ENCODE data around the gene TBC1D32.
"Not testable (repeated sequence)": the region's sequence is repeated elsewhere in the genome, so short reads cannot be mapped to it uniquely, and the experiment has no call there.

The TBC1D32 gene

GRCh38 chr6:121223212-121223611 is 111.1 kb downstream of the TBC1D32 start:
- no peak for TF ChIP-seq CTCF (IDR thresholded peaks at IDR 0.05; ENCODE audit: control insufficient read depth, extremely low read depth, insufficient read depth)
- no peak for DNase-seq (ENCODE audit: low read depth)
- no peak overlapping the region for H3K4me3 ChIP-seq (ENCODE audit: low read depth, low read length)

- DNase-seq (ENCODE audit: low read depth) = peak; percentile 8
- H3K4me3 ChIP-seq (ENCODE audit: low read depth, low read length) = no peak overlapping the region
- 0 out of 2 replicates have a peak, but pooled peaks have one; percentile 33 for TF ChIP-seq CTCF (IDR thresholded peaks at IDR 0.05; ENCODE audit: control insufficient read depth, extremely low read depth, insufficient read depth)
Observed at GRCh38 chr6:121222656-121223055, 111.6 kb downstream of the TBC1D32 start.

- no peak for DNase-seq (ENCODE audit: low read depth)
- no peak overlapping the region for H3K4me3 ChIP-seq (ENCODE audit: low read depth, low read length)
- no peak for TF ChIP-seq CTCF (IDR thresholded peaks at IDR 0.05; ENCODE audit: control insufficient read depth, extremely low read depth, insufficient read depth)
Observed at GRCh38 chr6:121216928-121217327, 117.4 kb downstream of the TBC1D32 start.

- not testable (repeated sequence) for H3K4me3 ChIP-seq (ENCODE audit: low read depth, low read length)
Observed at GRCh38 chr6:121213341-121213740, 120.9 kb downstream of the TBC1D32 start.

GRCh38 chr6:121210943-121211342 is 123.3 kb downstream of the TBC1D32 start:
- no peak overlapping the region for H3K4me3 ChIP-seq (ENCODE audit: low read depth, low read length)
- no peak for TF ChIP-seq CTCF (IDR thresholded peaks at IDR 0.05; ENCODE audit: control insufficient read depth, extremely low read depth, insufficient read depth)
- DNase-seq (ENCODE audit: low read depth) = no peak

More at GRCh38 chr6:121213341-121213740, 120.9 kb downstream of the TBC1D32 start:
- DNase-seq (ENCODE audit: low read depth) = not testable (repeated sequence)

GRCh38 chr6:121205569-121205968 is 128.7 kb downstream of the TBC1D32 start:
- H3K4me3 ChIP-seq (ENCODE audit: low read depth, low read length) = no peak overlapping the region
- no peak for TF ChIP-seq CTCF (IDR thresholded peaks at IDR 0.05; ENCODE audit: control insufficient read depth, extremely low read depth, insufficient read depth)
- no peak for DNase-seq (ENCODE audit: low read depth)

GRCh38 chr6:121201105-121201504 is 133.2 kb downstream of the TBC1D32 start:
- no peak for DNase-seq (ENCODE audit: low read depth)
- H3K4me3 ChIP-seq (ENCODE audit: low read depth, low read length) = no peak overlapping the region
- TF ChIP-seq CTCF (IDR thresholded peaks at IDR 0.05; ENCODE audit: control insufficient read depth, extremely low read depth, insufficient read depth) = no peak

- DNase-seq (ENCODE audit: low read depth); H3K4me3 ChIP-seq (ENCODE audit: low read depth, low read length): not testable (repeated sequence)
Observed at GRCh38 chr6:121196042-121196441, 138.2 kb downstream of the TBC1D32 start.
